IMR-90 (cell line): ENCODE data around the gene CYP46A1.

Source experiments
- BHLHE40 ChIP-seq: fragments of 150-350 bp; IDR thresholded peaks from 2 replicates; pipeline ENCODE4 v1.6.1; 2016; ENCODE audit warnings: mild to moderate bottlenecking, low read depth, low read length
- CEBPB ChIP-seq: IDR thresholded peaks from 2 replicates; pipeline ENCODE4 v1.6.1; 2012; ENCODE audit warnings: low read depth, low read length, improper control_type of control experiment
- CHD1 ChIP-seq: IDR thresholded peaks from 2 replicates; pipeline ENCODE4 v1.6.1; 2012; ENCODE audit warnings: low read depth, low read length, improper control_type of control experiment
- MAFK ChIP-seq: IDR thresholded peaks from 2 replicates; pipeline ENCODE4 v1.6.1; 2012; ENCODE audit warnings: low read depth, low read length, improper control_type of control experiment
- MAZ ChIP-seq: IDR thresholded peaks from 2 replicates; pipeline ENCODE4 v1.6.1; 2012; ENCODE audit warnings: low read depth, mild to moderate bottlenecking, low read length, improper control_type of control experiment, moderate library complexity, borderline replicate concordance
- MXI1 ChIP-seq: IDR thresholded peaks from 2 replicates; pipeline ENCODE4 v1.6.1; 2012; ENCODE audit warnings: low read depth, mild to moderate bottlenecking, low read length, moderate library complexity, borderline replicate concordance
- POLR2A ChIP-seq: IDR thresholded peaks from 2 replicates; pipeline ENCODE4 v1.6.1; 2012; ENCODE audit warnings: mild to moderate bottlenecking, low read depth, low read length
- RAD21 ChIP-seq: IDR thresholded peaks from 2 replicates; pipeline ENCODE4 v1.6.1; 2012; ENCODE audit warnings: low read length, improper control_type of control experiment
- RCOR1 ChIP-seq: IDR thresholded peaks from 2 replicates; pipeline ENCODE4 v1.6.1; 2012; ENCODE audit warnings: mild to moderate bottlenecking, low read length, improper control_type of control experiment; ENCODE audit not compliant: insufficient replicate concordance
- RFX5 ChIP-seq: IDR thresholded peaks from 2 replicates; pipeline ENCODE4 v1.8.0; 2012; ENCODE audit warnings: low read depth, mild to moderate bottlenecking, low read length, moderate library complexity
- SMC3 ChIP-seq: fragments of 150-350 bp; IDR thresholded peaks from 2 replicates; pipeline ENCODE4 v1.6.1; 2016; ENCODE audit warnings: low read depth, mild to moderate bottlenecking, antibody characterized with exemption, low read length, moderate library complexity
- TF ChIP-seq, protein P1 (sequence below): fragments of 150-350 bp; IDR thresholded peaks from 2 replicates; pipeline ENCODE4 v1.6.1; 2017; ENCODE audit warnings: mild to moderate bottlenecking, antibody characterized with exemption, low read length, low read depth
- TF ChIP-seq, protein P2 (sequence below): conservative IDR thresholded peaks from 2 replicates; pipeline ENCODE4 v1.5.1; 2012; ENCODE audit warnings: mild to moderate bottlenecking, low read depth, low read length, improper control_type of control experiment

DNA sequence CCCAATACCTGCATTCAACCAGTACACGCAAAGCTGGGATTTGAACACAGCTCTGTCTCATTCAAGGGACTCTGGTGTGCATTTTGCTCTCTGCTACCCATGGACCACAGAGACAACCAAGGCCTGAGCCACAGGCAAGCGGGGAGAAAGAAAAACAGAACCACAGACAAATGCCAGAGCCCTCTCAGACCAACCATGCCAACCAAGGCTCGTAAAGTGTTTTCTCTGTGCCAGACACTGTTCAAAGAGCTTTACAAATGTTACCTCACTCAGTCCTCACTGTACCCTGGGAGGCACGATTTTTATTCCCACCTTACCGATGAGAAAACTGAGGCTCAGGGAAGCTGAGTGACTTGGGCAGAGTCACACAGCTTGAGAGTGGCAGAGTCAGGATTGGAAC is 76.7 kb downstream of the CYP46A1 start:
- TF ChIP-seq RAD21 (no peak), RFX5 (no peak), CEBPB (no peak), MAFK (no peak), MXI1 (no peak), POLR2A (no peak), CHD1 (no peak), RCOR1 (no peak), MAZ (no peak), BHLHE40 (no peak), SMC3 (no peak)
- TF ChIP-seq, protein P1, sequence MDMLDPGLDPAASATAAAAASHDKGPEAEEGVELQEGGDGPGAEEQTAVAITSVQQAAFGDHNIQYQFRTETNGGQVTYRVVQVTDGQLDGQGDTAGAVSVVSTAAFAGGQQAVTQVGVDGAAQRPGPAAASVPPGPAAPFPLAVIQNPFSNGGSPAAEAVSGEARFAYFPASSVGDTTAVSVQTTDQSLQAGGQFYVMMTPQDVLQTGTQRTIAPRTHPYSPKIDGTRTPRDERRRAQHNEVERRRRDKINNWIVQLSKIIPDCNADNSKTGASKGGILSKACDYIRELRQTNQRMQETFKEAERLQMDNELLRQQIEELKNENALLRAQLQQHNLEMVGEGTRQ, result no peak
- TF ChIP-seq, protein P2, sequence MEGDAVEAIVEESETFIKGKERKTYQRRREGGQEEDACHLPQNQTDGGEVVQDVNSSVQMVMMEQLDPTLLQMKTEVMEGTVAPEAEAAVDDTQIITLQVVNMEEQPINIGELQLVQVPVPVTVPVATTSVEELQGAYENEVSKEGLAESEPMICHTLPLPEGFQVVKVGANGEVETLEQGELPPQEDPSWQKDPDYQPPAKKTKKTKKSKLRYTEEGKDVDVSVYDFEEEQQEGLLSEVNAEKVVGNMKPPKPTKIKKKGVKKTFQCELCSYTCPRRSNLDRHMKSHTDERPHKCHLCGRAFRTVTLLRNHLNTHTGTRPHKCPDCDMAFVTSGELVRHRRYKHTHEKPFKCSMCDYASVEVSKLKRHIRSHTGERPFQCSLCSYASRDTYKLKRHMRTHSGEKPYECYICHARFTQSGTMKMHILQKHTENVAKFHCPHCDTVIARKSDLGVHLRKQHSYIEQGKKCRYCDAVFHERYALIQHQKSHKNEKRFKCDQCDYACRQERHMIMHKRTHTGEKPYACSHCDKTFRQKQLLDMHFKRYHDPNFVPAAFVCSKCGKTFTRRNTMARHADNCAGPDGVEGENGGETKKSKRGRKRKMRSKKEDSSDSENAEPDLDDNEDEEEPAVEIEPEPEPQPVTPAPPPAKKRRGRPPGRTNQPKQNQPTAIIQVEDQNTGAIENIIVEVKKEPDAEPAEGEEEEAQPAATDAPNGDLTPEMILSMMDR, result no peak
